Neural cell (in vitro differentiated cells): ENCODE data around the gene FAM83G.

ENCODE experiments used
- EP300 ChIP-seq: fragments of 450-650 bp; conservative IDR thresholded peaks from 2 replicates; pipeline ENCODE4 v1.6.1; 2014; ENCODE audit warnings: antibody characterized with exemption, mild to moderate bottlenecking, moderate library complexity; ENCODE audit not compliant: poor library complexity, severe bottlenecking
- EZH2 ChIP-seq: fragments of 200-600, 300-800 bp; shearing (Covaris generic), sonication (generic); IDR thresholded peaks from 2 replicates; pipeline ENCODE4 v1.6.1; 2014; ENCODE audit warnings: antibody characterized with exemption, low read length, borderline replicate concordance, mild to moderate bottlenecking; ENCODE audit not compliant: insufficient read depth, poor library complexity, severe bottlenecking
- TF ChIP-seq, protein P1 (sequence below): fragments of 450-650 bp; IDR thresholded peaks from 2 replicates; pipeline ENCODE4 v1.5.1; 2014; ENCODE audit warnings: antibody characterized with exemption, mild to moderate bottlenecking, moderate library complexity; ENCODE audit not compliant: poor library complexity, severe bottlenecking

DNA sequence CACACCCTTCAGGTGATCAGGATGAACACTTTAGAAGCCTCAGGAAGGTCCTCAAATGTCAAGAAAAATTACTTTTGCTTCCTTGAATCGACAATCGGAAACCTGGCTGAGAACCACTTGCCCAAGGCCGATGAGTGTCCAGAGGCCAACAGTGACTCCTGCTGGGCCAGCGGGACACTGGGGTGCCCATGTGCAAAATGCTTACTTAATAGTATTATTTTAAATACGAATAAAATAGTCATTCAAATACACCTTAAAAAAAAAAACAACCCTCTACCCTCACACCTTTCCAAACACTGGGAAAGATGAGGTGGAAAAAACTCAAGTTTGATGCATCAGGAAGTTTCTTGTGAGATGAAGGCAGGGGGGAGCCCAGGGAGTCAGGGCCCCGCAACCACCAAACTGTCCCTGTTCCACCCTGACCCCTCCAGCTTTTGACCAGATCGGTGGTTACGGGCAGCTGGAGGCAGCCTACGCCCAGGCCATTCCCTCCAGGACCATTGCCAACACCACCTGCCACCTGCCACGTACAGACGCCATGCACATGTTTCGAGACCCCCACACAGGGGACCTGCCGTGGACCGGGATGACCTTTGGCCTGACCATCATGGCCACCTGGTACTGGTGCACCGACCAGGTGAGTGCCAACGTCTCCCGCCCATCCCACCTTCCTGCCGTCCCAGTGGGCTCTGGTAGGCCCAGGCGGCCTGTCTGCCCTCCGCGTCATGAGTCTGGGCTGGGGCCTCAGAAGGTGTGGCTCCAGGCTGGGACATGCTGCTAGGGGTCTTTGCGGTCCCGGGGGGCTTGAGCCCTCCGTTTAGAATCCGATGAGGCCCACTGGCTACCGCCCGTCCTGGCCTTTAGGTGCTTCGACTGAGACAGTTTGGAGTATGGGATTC lies 33.7 kb downstream of the FAM83G start:
- TF ChIP-seq EP300 (no peak), EZH2 (no peak)
- TF ChIP-seq, protein P1, sequence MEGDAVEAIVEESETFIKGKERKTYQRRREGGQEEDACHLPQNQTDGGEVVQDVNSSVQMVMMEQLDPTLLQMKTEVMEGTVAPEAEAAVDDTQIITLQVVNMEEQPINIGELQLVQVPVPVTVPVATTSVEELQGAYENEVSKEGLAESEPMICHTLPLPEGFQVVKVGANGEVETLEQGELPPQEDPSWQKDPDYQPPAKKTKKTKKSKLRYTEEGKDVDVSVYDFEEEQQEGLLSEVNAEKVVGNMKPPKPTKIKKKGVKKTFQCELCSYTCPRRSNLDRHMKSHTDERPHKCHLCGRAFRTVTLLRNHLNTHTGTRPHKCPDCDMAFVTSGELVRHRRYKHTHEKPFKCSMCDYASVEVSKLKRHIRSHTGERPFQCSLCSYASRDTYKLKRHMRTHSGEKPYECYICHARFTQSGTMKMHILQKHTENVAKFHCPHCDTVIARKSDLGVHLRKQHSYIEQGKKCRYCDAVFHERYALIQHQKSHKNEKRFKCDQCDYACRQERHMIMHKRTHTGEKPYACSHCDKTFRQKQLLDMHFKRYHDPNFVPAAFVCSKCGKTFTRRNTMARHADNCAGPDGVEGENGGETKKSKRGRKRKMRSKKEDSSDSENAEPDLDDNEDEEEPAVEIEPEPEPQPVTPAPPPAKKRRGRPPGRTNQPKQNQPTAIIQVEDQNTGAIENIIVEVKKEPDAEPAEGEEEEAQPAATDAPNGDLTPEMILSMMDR: no peak
